ENCODE data around the gene FBXO21. TPM values are rescaled to one million over a fixed set of nuclear protein-coding genes. Genes with fewer than 3 reads are reported as not detected.

Gene FBXO21
- total and polyA plus RNA-seq, 2 donors (not counting 1 experiment from before 2014, with no cell fraction given): 28.2 to 55.7 TPM

- no peak overlapping the region for H3K27ac ChIP-seq (ENCODE audit: low read length in 2 of 2)
- H3K9me3 ChIP-seq (ENCODE audit: control extremely low read depth in 1 of 3, control insufficient read depth in 2 of 3, insufficient read depth in 1 of 3, low read length in 2 of 3): no peaks in the 10 kb centered on the region
- H2AFZ ChIP-seq (ENCODE audit: insufficient read depth, low read depth, low read length, poor library complexity, severe bottlenecking): no peak overlapping the region
- Mint-ChIP-seq H3K9me3 (ENCODE audit: insufficient read depth) (no peaks in the 10 kb centered on the region), H3K4me3 (no peak overlapping the region), H3K4me1 (no peaks in the 10 kb centered on the region), H3K27ac (no peak overlapping the region), H3K27me3 (peaks cover 38% of the 10 kb centered on the region)
- 22% methylated on average over 2 of the region's 7 CpGs for WGBS (ENCODE audit: insufficient coverage)
- H3K4me3 ChIP-seq (ENCODE audit: control extremely low read depth in 1 of 5, extremely low read depth in 1 of 5, insufficient read depth in 1 of 5, low read depth in 2 of 5, low read length in 4 of 5): no peak overlapping the region
- H3K79me2 ChIP-seq (ENCODE audit: control insufficient read depth, insufficient read depth, low read length): no peaks in the 10 kb centered on the region
- intact Hi-C loops (cut with micrococcal nuclease): loop anchor here (5.0 kb wide), 1 partner anchor 645 kb away; no protein-coding TSS in a partner anchor
- no peaks in the 10 kb centered on the region for H4K20me1 ChIP-seq (ENCODE audit: control insufficient read depth, insufficient read depth, low read length, poor library complexity, severe bottlenecking)
- H3K9ac ChIP-seq (ENCODE audit: low read length): no peak overlapping the region
- H3K36me3 ChIP-seq (replicated peaks in 1 of 2; ENCODE audit: control extremely low read depth in 1 of 2, control insufficient read depth in 1 of 2, extremely low read depth in 1 of 2, insufficient read depth in 2 of 2, low read length in 1 of 2): no peaks in the 10 kb centered on the region
- TF ChIP-seq EZH2 (IDR thresholded peaks at IDR 0.05; ENCODE audit: borderline replicate concordance, insufficient read depth, low read depth, low read length, poor library complexity, severe bottlenecking): no peak
- TF ChIP-seq CTCF (IDR thresholded peaks at IDR 0.05): peak; percentile 88
- CTCF ChIA-PET: interaction anchor here (0.5 to 2.6 kb wide), 8 partner anchors 8 to 625 kb away, joined by 3 to 7 read pairs (median 6); partner anchors contain the start of gene FBXO21
- no peaks in the 10 kb centered on the region for H3K4me1 ChIP-seq (ENCODE audit: control insufficient read depth in 2 of 2, insufficient read depth in 2 of 2, low read length in 2 of 2)
- ATAC-seq (ENCODE audit: low read depth) (peak; percentile 47), DNase-seq (peak; percentile 65)
- H3K27me3 ChIP-seq (replicated peaks in 1 of 4; ENCODE audit: control extremely low read depth in 1 of 4, control insufficient read depth in 3 of 4, insufficient read depth in 4 of 4, low read length in 3 of 4): peaks cover 0 to 3% (median 0%) of the 10 kb centered on the region in 4 experiments
- no peak overlapping the region for H3K4me2 ChIP-seq (replicated peaks; ENCODE audit: low read depth, low read length, poor library complexity, severe bottlenecking)
- POLR2A ChIA-PET: no interaction called here
Observed at GRCh38 chr12:117212563-117213190, 22.4 kb upstream of the FBXO21 start.

GRCh38 chr12:117210266-117210918, 20.1 kb upstream of the FBXO21 start:
- intact Hi-C loops (cut with micrococcal nuclease): loop anchor here (5.0 kb wide), 1 partner anchor 647 kb away; no protein-coding TSS in a partner anchor
- Histone ChIP-seq H3K4me1 (ENCODE audit: control insufficient read depth in 2 of 2, insufficient read depth in 2 of 2, low read length in 2 of 2) (no peaks in the 10 kb centered on the region), H3K79me2 (ENCODE audit: control insufficient read depth, insufficient read depth, low read length) (no peaks in the 10 kb centered on the region), H4K20me1 (ENCODE audit: control insufficient read depth, insufficient read depth, low read length, poor library complexity, severe bottlenecking) (no peaks in the 10 kb centered on the region), H3K36me3 (replicated peaks in 1 of 2; ENCODE audit: control extremely low read depth in 1 of 2, control insufficient read depth in 1 of 2, extremely low read depth in 1 of 2, insufficient read depth in 2 of 2, low read length in 1 of 2) (no peaks in the 10 kb centered on the region), H3K4me2 (replicated peaks; ENCODE audit: low read depth, low read length, poor library complexity, severe bottlenecking) (no peak overlapping the region), H3K9ac (ENCODE audit: low read length) (no peak overlapping the region), H3K4me3 (ENCODE audit: control extremely low read depth in 1 of 5, extremely low read depth in 1 of 5, insufficient read depth in 1 of 5, low read depth in 2 of 5, low read length in 4 of 5) (no peak overlapping the region), H3K9me3 (ENCODE audit: control extremely low read depth in 1 of 3, control insufficient read depth in 2 of 3, insufficient read depth in 1 of 3, low read length in 2 of 3) (no peaks in the 10 kb centered on the region), H2AFZ (ENCODE audit: insufficient read depth, low read depth, low read length, poor library complexity, severe bottlenecking) (no peak overlapping the region), H3K27me3 (replicated peaks in 1 of 4; ENCODE audit: control extremely low read depth in 1 of 4, control insufficient read depth in 3 of 4, insufficient read depth in 4 of 4, low read length in 3 of 4) (peaks cover 0 to 6% (median 0%) of the 10 kb centered on the region in 4 experiments), H3K27ac (ENCODE audit: low read length in 2 of 2) (no peak overlapping the region)
- no peak overlapping the region for H3K4me3 Mint-ChIP-seq
- DNase-seq: no peak
- H3K9me3 Mint-ChIP-seq (ENCODE audit: insufficient read depth): no peaks in the 10 kb centered on the region
- H3K27me3 Mint-ChIP-seq: peaks cover 35% of the 10 kb centered on the region
- H3K27ac Mint-ChIP-seq: no peak overlapping the region
- WGBS (ENCODE audit: insufficient coverage): 94% methylated on average over 3 of the region's 6 CpGs
- no peak for ATAC-seq (ENCODE audit: low read depth)
- POLR2A ChIA-PET: no interaction called here
- no peak for TF ChIP-seq EZH2 (IDR thresholded peaks at IDR 0.05; ENCODE audit: borderline replicate concordance, insufficient read depth, low read depth, low read length, poor library complexity, severe bottlenecking)
- no peak for TF ChIP-seq CTCF (IDR thresholded peaks at IDR 0.05)
- H3K4me1 Mint-ChIP-seq: no peaks in the 10 kb centered on the region
- CTCF ChIA-PET: interaction anchor here (2.6 kb wide), 1 partner anchor 8 kb away, joined by 7 read pairs; no protein-coding TSS in a partner anchor
